MCF 10A (cell line): ENCODE results near the gene ASCC2. TPM values are rescaled to one million over a fixed set of nuclear protein-coding genes. Genes with fewer than 3 reads are reported as not detected.
A peak's percentile ranks its signal among the peaks of the same experiment; 100 is the strongest.
"Not testable (repeated sequence)": the region's sequence is repeated elsewhere in the genome, so short reads cannot be mapped to it uniquely, and the experiment has no call there.

Experiments used
- BruUV-seq: library from RNA; stranded (reverse); fragments of 400-500 nt; replicated peaks from 2 replicates; lab custom pipeline; 2021; lab: Mats Ljungman, UMichigan
- CTCF ChIA-PET: fragments of 300-600 bp; sonication (Branson Sonifier 250); formaldehyde crosslinking; extraction: SDS; loops from one replicate; lab custom pipeline; 2021; ENCODE audit warnings: antibody characterized with exemption, inconsistent platforms; lab: Yijun Ruan, JAX
- POLR2A ChIA-PET: fragments of 300-600, 350-650 bp; sonication (Branson Sonifier 250); formaldehyde crosslinking; extraction: SDS; loops from one replicate; lab custom pipeline; 2020; ENCODE audit warnings: antibody characterized with exemption, inconsistent platforms; lab: Yijun Ruan, JAX
- DNase-seq: peaks from one replicate; pipeline ENCODE4 v3.0.0-alpha.2; 2018; ENCODE audit not compliant: unreplicated experiment
- H3K27ac Mint-ChIP-seq: one replicate; pipeline ENCODE4 v1.8.0; 2022; ENCODE audit warnings: mild to moderate bottlenecking, low read depth, mixed read lengths; ENCODE audit not compliant: unreplicated experiment
- H3K27me3 Mint-ChIP-seq: one replicate; pipeline ENCODE4 v1.8.0; 2022; ENCODE audit warnings: mixed read lengths; ENCODE audit not compliant: insufficient read depth, unreplicated experiment
- H3K36me3 Mint-ChIP-seq: one replicate; pipeline ENCODE4 v1.8.0; 2022; ENCODE audit warnings: mild to moderate bottlenecking, moderate library complexity, mixed read lengths; ENCODE audit not compliant: insufficient read depth, unreplicated experiment
- H3K4me1 Mint-ChIP-seq: one replicate; pipeline ENCODE4 v1.8.0; 2022; ENCODE audit warnings: mixed read lengths; ENCODE audit not compliant: insufficient read depth, unreplicated experiment
- H3K4me3 Mint-ChIP-seq: one replicate; pipeline ENCODE4 v1.8.0; 2022; ENCODE audit warnings: mild to moderate bottlenecking, moderate library complexity, mixed read lengths; ENCODE audit not compliant: unreplicated experiment
- H3K9me3 Mint-ChIP-seq: one replicate; pipeline ENCODE4 v1.8.0; 2022; ENCODE audit warnings: mixed read lengths; ENCODE audit not compliant: unreplicated experiment
- intact Hi-C: fragments of 100-400 bp; cut with micrococcal nuclease; formaldehyde crosslinking; loops from 2 replicates; pipeline ENCODE4 v1.14.1; 2022
- total RNA-seq: library from RNA; stranded (reverse); gene quantifications from 2 replicates; pipeline ENCODE4 v1.2.3, GENCODE V29; 2022
- TF ChIP-seq, protein P1 (sequence below): fragments of 200-600 bp; IDR thresholded peaks from one replicate; pipeline ENCODE4 v1.8.0; 2022; ENCODE audit warnings: antibody characterized with exemption, mild to moderate bottlenecking; ENCODE audit not compliant: unreplicated experiment

The ASCC2 gene
- total RNA-seq, 1 experiment from 2014 or later, result 70.7 TPM

- Mint-ChIP-seq H3K27me3 (no peaks in the 10 kb centered on the region), H3K4me3 (no peak overlapping the region), H3K9me3 (no peaks in the 10 kb centered on the region), H3K36me3 (peaks cover 37% of the 10 kb centered on the region), H3K27ac (no peak overlapping the region), H3K4me1 (peaks cover 16% of the 10 kb centered on the region)
- ChIA-PET CTCF (interaction anchor here (0.6 kb wide), 2 partner anchors 255 to 1030 kb away, joined by 3 to 4 read pairs; no protein-coding TSS in a partner anchor), POLR2A (no interaction called here)
- DNase-seq, result no peak
- TF ChIP-seq, protein P1, sequence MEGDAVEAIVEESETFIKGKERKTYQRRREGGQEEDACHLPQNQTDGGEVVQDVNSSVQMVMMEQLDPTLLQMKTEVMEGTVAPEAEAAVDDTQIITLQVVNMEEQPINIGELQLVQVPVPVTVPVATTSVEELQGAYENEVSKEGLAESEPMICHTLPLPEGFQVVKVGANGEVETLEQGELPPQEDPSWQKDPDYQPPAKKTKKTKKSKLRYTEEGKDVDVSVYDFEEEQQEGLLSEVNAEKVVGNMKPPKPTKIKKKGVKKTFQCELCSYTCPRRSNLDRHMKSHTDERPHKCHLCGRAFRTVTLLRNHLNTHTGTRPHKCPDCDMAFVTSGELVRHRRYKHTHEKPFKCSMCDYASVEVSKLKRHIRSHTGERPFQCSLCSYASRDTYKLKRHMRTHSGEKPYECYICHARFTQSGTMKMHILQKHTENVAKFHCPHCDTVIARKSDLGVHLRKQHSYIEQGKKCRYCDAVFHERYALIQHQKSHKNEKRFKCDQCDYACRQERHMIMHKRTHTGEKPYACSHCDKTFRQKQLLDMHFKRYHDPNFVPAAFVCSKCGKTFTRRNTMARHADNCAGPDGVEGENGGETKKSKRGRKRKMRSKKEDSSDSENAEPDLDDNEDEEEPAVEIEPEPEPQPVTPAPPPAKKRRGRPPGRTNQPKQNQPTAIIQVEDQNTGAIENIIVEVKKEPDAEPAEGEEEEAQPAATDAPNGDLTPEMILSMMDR, result no peak
- BruUV-seq, result no TSS peak
- intact Hi-C loops, result no loop called here
Observed at GRCh38 chr22:29833392-29833965, 4.6 kb downstream of the ASCC2 start.

DNA sequence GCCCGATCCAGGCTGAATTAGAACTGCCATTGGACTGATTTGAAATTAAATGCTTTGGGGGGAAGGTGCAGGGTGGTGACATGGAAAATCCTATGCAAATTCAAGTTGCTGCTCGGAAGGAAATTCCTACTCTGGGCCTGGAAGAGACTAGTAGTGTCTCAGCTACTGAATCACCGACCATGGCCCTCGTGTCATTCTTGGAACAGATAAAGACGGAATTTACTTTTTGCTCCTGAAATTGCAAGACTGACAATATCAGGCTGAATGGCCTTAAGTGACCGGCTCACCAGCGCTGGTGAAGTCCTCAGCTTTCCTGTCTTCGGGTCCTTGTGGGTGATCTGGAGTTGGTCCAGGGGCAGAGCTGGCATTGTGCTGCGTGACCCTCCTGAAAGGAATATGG lies 6.1 kb downstream of the ASCC2 start:
- Mint-ChIP-seq H3K4me3 (no peak overlapping the region), H3K27me3 (no peaks in the 10 kb centered on the region), H3K36me3 (peaks cover 36% of the 10 kb centered on the region), H3K27ac (no peak overlapping the region), H3K9me3 (no peaks in the 10 kb centered on the region), H3K4me1 (peaks cover 14% of the 10 kb centered on the region)
- intact Hi-C loops, result no loop called here
- DNase-seq, result no peak
- POLR2A ChIA-PET, result interaction anchor here (0.9 kb wide), 1 partner anchor 76 kb away, joined by 4 read pairs; no protein-coding TSS in a partner anchor
- BruUV-seq, result no TSS peak
- CTCF ChIA-PET, result interaction anchor here (0.5 to 1.1 kb wide), 3 partner anchors 60 to 772 kb away, joined by 4 read pairs; no protein-coding TSS in a partner anchor
- TF ChIP-seq, protein P1, result no peak

GRCh38 chr22:29831186-29831921 lies 6.7 kb downstream of the ASCC2 start:
- DNase-seq, result no peak
- H3K4me1 Mint-ChIP-seq, result peaks cover 9% of the 10 kb centered on the region
- peaks cover 36% of the 10 kb centered on the region for H3K36me3 Mint-ChIP-seq
- intact Hi-C loops, result no loop called here
- BruUV-seq, result no TSS peak
- ChIA-PET POLR2A (interaction anchor here (0.9 kb wide), 1 partner anchor 77 kb away, joined by 4 read pairs; no protein-coding TSS in a partner anchor), CTCF (interaction anchor here (0.5 to 1.1 kb wide), 3 partner anchors 14 to 773 kb away, joined by 3 to 4 read pairs (median 4); no protein-coding TSS in a partner anchor)
- no peaks in the 10 kb centered on the region for H3K9me3 Mint-ChIP-seq
- H3K27me3 Mint-ChIP-seq, result no peaks in the 10 kb centered on the region
- H3K27ac Mint-ChIP-seq, result no peak overlapping the region
- TF ChIP-seq, protein P1, result no peak
- H3K4me3 Mint-ChIP-seq, result no peak overlapping the region

DNA sequence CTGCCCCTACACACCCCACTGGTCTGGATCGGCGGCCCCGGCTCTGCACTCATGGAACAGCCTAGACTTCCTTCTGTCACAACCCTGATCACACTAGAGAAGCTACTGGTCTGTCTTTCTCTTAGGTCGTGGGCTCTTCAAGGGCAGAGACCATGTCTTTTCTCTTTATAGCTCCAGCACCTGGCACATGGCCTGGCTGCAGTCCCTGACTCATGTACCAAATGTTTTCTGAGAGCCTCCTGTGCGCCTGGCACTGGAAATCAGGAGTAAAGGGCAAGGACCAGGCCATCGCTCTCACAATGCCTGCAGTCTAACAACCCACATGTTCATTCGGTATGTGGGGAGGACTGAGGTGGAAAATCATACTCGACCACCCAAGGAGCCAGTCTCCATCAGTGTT lies 7.5 kb downstream of the ASCC2 start:
- no peaks in the 10 kb centered on the region for H3K9me3 Mint-ChIP-seq
- BruUV-seq, result no TSS peak
- H3K4me3 Mint-ChIP-seq, result no peak overlapping the region
- intact Hi-C loops, result no loop called here
- H3K4me1 Mint-ChIP-seq, result peaks cover 2% of the 10 kb centered on the region
- peaks cover 41% of the 10 kb centered on the region for H3K36me3 Mint-ChIP-seq
- no peak for DNase-seq
- TF ChIP-seq, protein P1, result no peak
- CTCF ChIA-PET, result interaction anchor here (0.6 kb wide), 2 partner anchors 10 to 14 kb away, joined by 3 read pairs; no protein-coding TSS in a partner anchor
- no peaks in the 10 kb centered on the region for H3K27me3 Mint-ChIP-seq
- POLR2A ChIA-PET, result no interaction called here
- H3K27ac Mint-ChIP-seq, result peak overlapping the region; percentile 53

DNA sequence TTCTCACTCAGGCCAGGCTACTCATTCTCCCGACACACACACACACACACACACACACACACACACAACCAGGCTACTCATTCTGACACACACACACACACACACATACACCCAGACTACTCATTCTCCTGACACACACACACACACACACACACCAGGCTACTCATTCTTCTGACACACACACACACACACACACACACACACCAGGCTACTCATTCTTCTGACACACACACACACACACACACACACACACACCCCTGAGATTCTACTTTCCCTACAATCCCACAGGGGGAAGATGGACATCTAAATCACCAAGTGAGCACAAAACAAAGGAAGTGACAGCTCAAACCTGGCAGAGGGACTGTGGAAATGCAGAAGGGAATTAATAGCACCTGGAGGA lies 10.3 kb downstream of the ASCC2 start:
- intact Hi-C loops, H3K4me1 Mint-ChIP-seq, BruUV-seq, H3K27me3 Mint-ChIP-seq, DNase-seq, H3K4me3 Mint-ChIP-seq, H3K9me3 Mint-ChIP-seq: not testable (repeated sequence)
- Mint-ChIP-seq H3K27ac (peak overlapping the region; percentile 14), H3K36me3 (peaks cover 67% of the 10 kb centered on the region)
- POLR2A ChIA-PET, result interaction anchor here (1.3 to 2.1 kb wide), 2 partner anchors 10 kb away, joined by 6 to 7 read pairs; partner anchors contain the start of gene ASCC2
- CTCF ChIA-PET, result interaction anchor here (1.0 kb wide), 1 partner anchor 178 kb away, joined by 3 read pairs; no protein-coding TSS in a partner anchor
